HCT116 (cell line): ENCODE results near the gene SLCO1B3.

Experiments
- ATF3 ChIP-seq: IDR thresholded peaks from 2 replicates; pipeline ENCODE4 v1.6.1; 2012
- CEBPB ChIP-seq: IDR thresholded peaks from 2 replicates; pipeline ENCODE4 v1.6.1; 2012; ENCODE audit warnings: low read depth
- EZH2 ChIP-seq: fragments of 200-600 bp; sonication (generic); IDR thresholded peaks from 2 replicates; pipeline ENCODE4 v1.6.1; 2017; ENCODE audit warnings: antibody characterized with exemption, mixed run types
- POLR2A ChIP-seq: IDR thresholded peaks from 2 replicates; pipeline ENCODE4 v1.7.0; 2011; ENCODE audit warnings: borderline replicate concordance; ENCODE audit not compliant: insufficient read depth, insufficient read length; ENCODE audit errors: extremely low read depth
- TF ChIP-seq, protein P1 (sequence below), 3 experiments: fragments of 200-600 bp in 1 of 3; sonication (generic) in 1 of 3; IDR thresholded peaks in 2 of 3; conservative IDR thresholded peaks in 1 of 3; 2 replicates each; pipeline ENCODE4 v1.5.1; 2012 to 2017; ENCODE audit warnings: low read depth in 2 of 3, low read length in 2 of 3, antibody characterized with exemption in 1 of 3, borderline replicate concordance in 1 of 3, control low read depth in 1 of 3, mild to moderate bottlenecking in 1 of 3, mixed read lengths in 1 of 3, mixed run types in 1 of 3, moderate library complexity in 1 of 3; ENCODE audit not compliant: insufficient read depth in 1 of 3

DNA sequence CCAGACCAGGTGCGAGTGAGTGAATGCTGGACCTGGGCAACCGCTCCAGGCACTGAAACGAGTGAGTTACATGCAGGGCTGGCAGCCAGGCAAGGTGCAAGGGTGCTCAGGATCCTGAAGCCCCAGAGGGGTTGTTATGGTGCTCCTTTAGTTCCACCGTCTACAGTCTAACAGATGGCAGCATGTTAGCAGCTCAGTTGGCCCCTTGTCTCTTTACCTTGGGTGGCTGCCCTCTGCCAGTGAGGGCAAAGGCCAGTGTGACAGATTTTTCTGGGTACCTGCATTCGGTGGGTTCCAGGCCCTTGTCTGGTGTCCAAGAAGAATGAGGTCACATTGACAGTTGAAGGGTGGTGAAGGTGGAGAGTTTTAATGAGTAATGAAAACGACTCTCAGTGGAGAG lies 106.8 kb downstream of the SLCO1B3 start:
- TF ChIP-seq, protein P1, sequence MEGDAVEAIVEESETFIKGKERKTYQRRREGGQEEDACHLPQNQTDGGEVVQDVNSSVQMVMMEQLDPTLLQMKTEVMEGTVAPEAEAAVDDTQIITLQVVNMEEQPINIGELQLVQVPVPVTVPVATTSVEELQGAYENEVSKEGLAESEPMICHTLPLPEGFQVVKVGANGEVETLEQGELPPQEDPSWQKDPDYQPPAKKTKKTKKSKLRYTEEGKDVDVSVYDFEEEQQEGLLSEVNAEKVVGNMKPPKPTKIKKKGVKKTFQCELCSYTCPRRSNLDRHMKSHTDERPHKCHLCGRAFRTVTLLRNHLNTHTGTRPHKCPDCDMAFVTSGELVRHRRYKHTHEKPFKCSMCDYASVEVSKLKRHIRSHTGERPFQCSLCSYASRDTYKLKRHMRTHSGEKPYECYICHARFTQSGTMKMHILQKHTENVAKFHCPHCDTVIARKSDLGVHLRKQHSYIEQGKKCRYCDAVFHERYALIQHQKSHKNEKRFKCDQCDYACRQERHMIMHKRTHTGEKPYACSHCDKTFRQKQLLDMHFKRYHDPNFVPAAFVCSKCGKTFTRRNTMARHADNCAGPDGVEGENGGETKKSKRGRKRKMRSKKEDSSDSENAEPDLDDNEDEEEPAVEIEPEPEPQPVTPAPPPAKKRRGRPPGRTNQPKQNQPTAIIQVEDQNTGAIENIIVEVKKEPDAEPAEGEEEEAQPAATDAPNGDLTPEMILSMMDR (IDR thresholded peaks at IDR 0.05 in 2 of 3, conservative IDR thresholded peaks at IDR 0.05 in 1 of 3; ENCODE audit: borderline replicate concordance in 1 of 3, insufficient read depth in 1 of 3, low read depth in 2 of 3, low read length in 2 of 3), result no peak
- no peak for TF ChIP-seq CEBPB
- no peak for TF ChIP-seq POLR2A
- TF ChIP-seq EZH2, result no peak
- no peak for TF ChIP-seq ATF3
